ENCODE measurements around the gene CNTNAP2. TPM values are rescaled to one million over a fixed set of nuclear protein-coding genes. Genes with fewer than 3 reads are reported as not detected.

The CNTNAP2 gene
- total RNA-seq, 1 donor from 2014 or later, result 0.59 TPM

DNA sequence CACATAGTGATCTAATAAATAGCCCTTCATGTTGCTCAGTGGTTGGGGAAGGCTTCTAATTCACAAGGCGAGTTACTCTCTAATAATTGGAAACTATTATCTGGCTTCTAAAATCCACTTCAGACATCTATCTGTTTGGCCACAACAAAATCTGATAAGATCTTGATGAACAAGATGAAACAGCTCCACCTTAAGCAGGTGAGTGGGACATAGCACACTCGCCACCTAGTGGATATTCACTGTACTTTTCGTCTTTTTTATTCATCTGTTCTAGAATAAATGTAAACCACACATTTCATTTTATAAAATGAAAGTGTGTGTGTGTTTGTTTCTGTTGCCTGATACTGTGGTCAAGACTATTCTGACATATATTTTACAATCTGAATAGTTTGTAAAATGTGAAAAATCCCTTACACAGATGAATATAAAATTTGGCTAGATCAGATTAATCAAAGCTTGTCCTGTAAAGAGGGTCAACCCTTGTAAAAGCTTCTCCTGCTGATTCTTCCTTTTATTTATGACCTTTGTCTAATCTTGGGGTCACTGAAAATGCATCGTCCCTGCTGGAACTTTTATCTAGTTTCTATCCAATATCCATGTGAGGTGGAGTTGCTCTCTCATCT is 26.5 kb upstream of the CNTNAP2 start:
- Histone ChIP-seq H3K27me3 (ENCODE audit: low read depth) (no peaks in the 10 kb centered on the region), H3K4me3 (no peak overlapping the region), H3K36me3 (no peaks in the 10 kb centered on the region), H3K4me1 (no peaks in the 10 kb centered on the region), H3K27ac (no peak overlapping the region), H3K9me3 (no peaks in the 10 kb centered on the region)
- DNase-seq (no peak), ATAC-seq (peak in 1 of 2 donors; percentile 58)
- intact Hi-C loops (cut with DNase I), result no loop called here
- TF ChIP-seq, protein P1, sequence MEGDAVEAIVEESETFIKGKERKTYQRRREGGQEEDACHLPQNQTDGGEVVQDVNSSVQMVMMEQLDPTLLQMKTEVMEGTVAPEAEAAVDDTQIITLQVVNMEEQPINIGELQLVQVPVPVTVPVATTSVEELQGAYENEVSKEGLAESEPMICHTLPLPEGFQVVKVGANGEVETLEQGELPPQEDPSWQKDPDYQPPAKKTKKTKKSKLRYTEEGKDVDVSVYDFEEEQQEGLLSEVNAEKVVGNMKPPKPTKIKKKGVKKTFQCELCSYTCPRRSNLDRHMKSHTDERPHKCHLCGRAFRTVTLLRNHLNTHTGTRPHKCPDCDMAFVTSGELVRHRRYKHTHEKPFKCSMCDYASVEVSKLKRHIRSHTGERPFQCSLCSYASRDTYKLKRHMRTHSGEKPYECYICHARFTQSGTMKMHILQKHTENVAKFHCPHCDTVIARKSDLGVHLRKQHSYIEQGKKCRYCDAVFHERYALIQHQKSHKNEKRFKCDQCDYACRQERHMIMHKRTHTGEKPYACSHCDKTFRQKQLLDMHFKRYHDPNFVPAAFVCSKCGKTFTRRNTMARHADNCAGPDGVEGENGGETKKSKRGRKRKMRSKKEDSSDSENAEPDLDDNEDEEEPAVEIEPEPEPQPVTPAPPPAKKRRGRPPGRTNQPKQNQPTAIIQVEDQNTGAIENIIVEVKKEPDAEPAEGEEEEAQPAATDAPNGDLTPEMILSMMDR (IDR thresholded peaks at IDR 0.05), result peak; percentile 56

DNA sequence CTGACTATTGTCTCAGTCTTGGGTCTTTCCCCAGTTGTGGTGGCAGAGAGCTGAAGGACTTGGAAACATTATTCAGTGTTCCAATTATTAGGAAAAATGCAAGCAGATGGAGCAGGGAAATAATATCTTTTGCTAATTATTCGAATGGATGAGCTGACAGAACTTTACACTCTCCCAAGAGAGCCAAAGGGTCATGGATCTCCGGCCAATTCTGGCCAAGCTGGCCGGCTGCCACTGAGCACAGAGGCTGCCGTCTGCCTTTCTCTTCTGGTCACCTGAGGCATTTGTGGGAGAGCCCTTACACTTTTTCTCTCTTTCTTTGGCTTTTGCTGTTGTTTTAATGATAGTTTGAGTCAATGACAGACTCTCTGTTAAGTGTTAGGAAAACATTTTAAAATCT is 22.2 kb upstream of the CNTNAP2 start:
- TF ChIP-seq, protein P1 (IDR thresholded peaks at IDR 0.05), result no peak
- Histone ChIP-seq H3K27me3 (ENCODE audit: low read depth) (no peaks in the 10 kb centered on the region), H3K27ac (no peak overlapping the region), H3K4me1 (no peaks in the 10 kb centered on the region), H3K36me3 (no peaks in the 10 kb centered on the region), H3K4me3 (no peak overlapping the region), H3K9me3 (no peaks in the 10 kb centered on the region)
- ATAC-seq (no peak), DNase-seq (no peak)
- intact Hi-C loops (cut with DNase I), result no loop called here

DNA sequence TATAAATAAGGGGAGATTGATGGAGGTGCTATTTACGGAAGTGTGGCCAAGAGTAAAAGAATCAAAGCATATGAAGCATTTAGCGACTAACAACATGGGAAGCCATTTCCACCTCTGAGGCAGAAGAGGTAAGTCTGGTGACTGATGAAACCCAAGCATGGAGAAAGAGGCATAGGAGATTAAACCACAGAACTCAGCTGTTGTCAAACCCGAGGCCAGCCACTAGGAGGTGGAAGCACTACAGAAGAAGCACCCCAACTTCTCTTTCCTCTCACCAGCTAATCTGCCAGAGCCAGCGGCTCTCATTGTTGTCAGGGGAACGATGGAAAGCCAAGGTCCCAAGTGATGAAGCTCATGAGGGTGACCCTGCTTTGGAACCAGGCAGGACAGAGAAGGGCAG is 19.6 kb upstream of the CNTNAP2 start:
- H3K36me3 ChIP-seq, result no peaks in the 10 kb centered on the region
- no peak overlapping the region for H3K4me3 ChIP-seq
- no peak overlapping the region for H3K27ac ChIP-seq
- intact Hi-C loops (cut with DNase I), result no loop called here
- no peaks in the 10 kb centered on the region for H3K9me3 ChIP-seq
- H3K27me3 ChIP-seq (ENCODE audit: low read depth), result no peaks in the 10 kb centered on the region
- TF ChIP-seq, protein P1 (IDR thresholded peaks at IDR 0.05), result no peak
- DNase-seq (no peak), ATAC-seq (no peak)
- H3K4me1 ChIP-seq, result no peaks in the 10 kb centered on the region

DNA sequence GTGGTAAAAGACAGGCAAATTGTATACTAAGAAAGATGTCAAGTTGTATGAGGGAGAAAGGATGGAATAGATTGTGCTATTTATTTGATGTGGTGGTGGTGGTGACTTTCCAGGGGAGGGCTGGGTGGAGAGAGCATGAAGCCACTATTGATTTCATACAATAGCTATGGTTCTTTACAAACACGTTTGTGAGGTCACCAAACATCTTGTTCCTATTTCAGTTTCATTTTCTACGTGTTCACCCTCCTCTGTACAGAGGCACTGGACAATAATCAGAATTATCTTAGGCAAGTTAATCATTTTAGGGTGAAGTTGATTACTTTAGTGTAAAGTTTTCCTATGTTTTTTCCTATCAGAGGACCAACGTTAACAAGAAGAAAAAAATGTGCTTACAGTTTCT is 10.3 kb upstream of the CNTNAP2 start:
- TF ChIP-seq, protein P1 (IDR thresholded peaks at IDR 0.05), result no peak
- H3K27me3 ChIP-seq (ENCODE audit: low read depth), result no peaks in the 10 kb centered on the region
- intact Hi-C loops (cut with DNase I), result no loop called here
- H3K4me3 ChIP-seq, result no peak overlapping the region
- no peak overlapping the region for H3K27ac ChIP-seq
- no peak for ATAC-seq
- no peak for DNase-seq
- no peaks in the 10 kb centered on the region for H3K36me3 ChIP-seq
- H3K9me3 ChIP-seq, result no peaks in the 10 kb centered on the region
- no peaks in the 10 kb centered on the region for H3K4me1 ChIP-seq

DNA sequence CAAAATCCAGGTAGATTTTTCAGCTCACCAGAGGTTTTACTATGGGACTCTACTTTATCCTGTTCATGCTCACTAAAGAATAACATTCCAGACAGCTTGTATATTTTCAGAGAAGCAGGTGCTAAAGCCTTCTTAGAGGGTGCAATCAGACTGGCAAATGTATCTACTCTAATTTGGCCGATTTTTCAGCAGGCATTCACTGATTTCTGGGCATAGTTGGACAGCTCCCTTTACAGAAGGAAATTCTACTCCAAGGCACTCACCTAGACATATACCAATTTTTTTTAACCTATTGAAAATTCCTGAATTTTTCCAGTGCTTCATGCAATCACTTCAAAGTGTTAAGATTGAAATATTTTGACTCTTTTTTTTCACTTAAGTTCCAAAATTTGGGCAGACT is 3.8 kb upstream of the CNTNAP2 start:
- DNase-seq (no peak), ATAC-seq (no peak)
- peaks cover 23% of the 10 kb centered on the region for H3K27me3 ChIP-seq (ENCODE audit: low read depth)
- H3K4me1 ChIP-seq, result peaks cover 12% of the 10 kb centered on the region
- no peak overlapping the region for H3K27ac ChIP-seq
- no peaks in the 10 kb centered on the region for H3K36me3 ChIP-seq
- no peak overlapping the region for H3K4me3 ChIP-seq
- intact Hi-C loops (cut with DNase I), result no loop called here
- H3K9me3 ChIP-seq, result no peaks in the 10 kb centered on the region
- TF ChIP-seq, protein P1 (IDR thresholded peaks at IDR 0.05), result no peak

DNA sequence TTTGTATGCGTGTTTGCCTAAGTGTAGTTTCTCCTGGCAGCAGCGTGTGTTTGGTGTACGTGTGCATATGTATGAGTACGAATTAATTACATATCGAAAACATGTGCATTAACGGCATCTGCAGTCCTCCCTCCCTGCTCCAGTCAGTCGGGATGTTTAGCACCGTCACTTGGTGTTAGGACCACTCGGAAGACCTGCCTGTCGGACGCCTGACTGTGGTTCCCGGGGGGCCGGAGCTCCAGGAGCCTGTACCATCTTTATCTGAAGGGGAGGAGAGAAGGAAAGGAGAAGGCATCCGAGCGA is 1.1 kb upstream of the CNTNAP2 start:
- Histone ChIP-seq H3K27ac (no peak overlapping the region), H3K4me1 (peaks cover 12% of the 10 kb centered on the region), H3K9me3 (no peaks in the 10 kb centered on the region), H3K36me3 (no peaks in the 10 kb centered on the region), H3K27me3 (ENCODE audit: low read depth) (peaks cover 36% of the 10 kb centered on the region), H3K4me3 (peak overlapping the region; percentile 43)
- ATAC-seq (no peak), DNase-seq (no peak)
- TF ChIP-seq, protein P1 (IDR thresholded peaks at IDR 0.05), result no peak
- intact Hi-C loops (cut with DNase I), result no loop called here

All from lower lobe of right lung (tissue), 2 donors.